Measurements from ENCODE around the gene APCDD1L. TPM values are rescaled to one million over a fixed set of nuclear protein-coding genes. Genes with fewer than 3 reads are reported as not detected.

APCDD1L gene
- polyA plus RNA-seq, 1 of the 3 experiments (the other 2 are of a cell fraction) = 0.99 TPM

DNA sequence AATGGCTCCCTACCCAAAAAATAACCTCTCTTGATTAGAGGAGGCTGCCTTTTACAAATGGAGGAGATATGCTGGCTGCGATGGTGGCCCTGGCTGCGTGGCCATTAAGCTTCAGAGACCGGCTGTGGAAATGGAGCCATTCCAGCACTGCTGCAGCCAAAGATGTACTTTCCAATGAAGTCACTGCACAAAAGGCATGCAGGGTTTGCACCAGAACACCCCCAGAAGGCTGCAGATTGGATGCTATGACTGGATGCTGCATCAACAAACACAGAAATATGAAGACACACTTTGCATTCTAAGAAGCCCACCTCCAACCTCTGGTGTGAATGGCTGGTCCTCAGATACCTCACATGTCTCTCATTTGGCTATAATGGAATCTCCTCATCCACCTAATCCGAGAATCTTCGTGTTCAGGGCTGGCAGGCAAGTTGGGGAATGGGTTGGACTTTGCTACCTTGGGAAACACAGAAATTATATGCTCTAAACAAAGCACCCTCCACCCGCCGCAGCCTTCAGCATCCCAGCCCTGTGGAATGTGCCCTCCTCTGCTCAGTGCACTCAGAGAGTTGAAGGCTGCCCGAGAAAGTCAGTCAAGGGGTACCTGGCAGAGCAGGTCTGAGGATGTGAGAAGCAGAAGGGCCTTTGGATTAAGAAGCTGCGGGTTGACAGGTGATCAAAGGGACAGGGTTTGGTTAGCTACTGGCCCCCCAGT, 35.3 kb downstream of the APCDD1L start:
- Histone ChIP-seq H3K27ac (ENCODE audit: low read depth in 2 of 2, low read length in 1 of 2) (no peak overlapping the region), H3K4me3 (ENCODE audit: low read depth in 2 of 2, low read length in 1 of 2) (no peak overlapping the region), H3K27me3 (ENCODE audit: insufficient read depth) (no peaks in the 10 kb centered on the region), H3K9ac (no peak overlapping the region), H3K9me3 (peaks cover 8% of the 10 kb centered on the region; the same call in 1 of the 2 replicates), H3K36me3 (replicated peaks in 1 of 2; ENCODE audit: control insufficient read depth in 1 of 2, insufficient read depth in 2 of 2, low read length in 1 of 2) (no peaks in the 10 kb centered on the region), H3K4me1 (ENCODE audit: control insufficient read depth in 1 of 2, insufficient read depth in 2 of 2, low read depth in 1 of 2, low read length in 1 of 2) (no peaks in the 10 kb centered on the region), H3K4me2 (no peak overlapping the region), H3K9me2 (no peaks in the 10 kb centered on the region), H4K20me1 (ENCODE audit: insufficient read depth) (no peaks in the 10 kb centered on the region), H2AFZ (ENCODE audit: low read depth) (no peak overlapping the region), H3K79me2 (ENCODE audit: insufficient read depth) (no peaks in the 10 kb centered on the region), H3F3A (replicated peaks; ENCODE audit: insufficient read depth) (no peaks in the 10 kb centered on the region)
- POLR2A ChIA-PET = no interaction called here
- 57% methylated on average over 9 of the region's 9 CpGs for WGBS (ENCODE audit: low lambda C conversion rate)
- CTCF ChIA-PET = interaction anchor here (1.0 to 1.1 kb wide), 2 partner anchors 31 to 32 kb away, joined by 3 to 6 read pairs; no protein-coding TSS in a partner anchor
- no peak for TF ChIP-seq RFX5 (IDR thresholded peaks at IDR 0.05; ENCODE audit: low read length)
- no peak for TF ChIP-seq GATA2 (CRISPR knock-in tag; IDR thresholded peaks at IDR 0.05)
- TF ChIP-seq, protein P1, sequence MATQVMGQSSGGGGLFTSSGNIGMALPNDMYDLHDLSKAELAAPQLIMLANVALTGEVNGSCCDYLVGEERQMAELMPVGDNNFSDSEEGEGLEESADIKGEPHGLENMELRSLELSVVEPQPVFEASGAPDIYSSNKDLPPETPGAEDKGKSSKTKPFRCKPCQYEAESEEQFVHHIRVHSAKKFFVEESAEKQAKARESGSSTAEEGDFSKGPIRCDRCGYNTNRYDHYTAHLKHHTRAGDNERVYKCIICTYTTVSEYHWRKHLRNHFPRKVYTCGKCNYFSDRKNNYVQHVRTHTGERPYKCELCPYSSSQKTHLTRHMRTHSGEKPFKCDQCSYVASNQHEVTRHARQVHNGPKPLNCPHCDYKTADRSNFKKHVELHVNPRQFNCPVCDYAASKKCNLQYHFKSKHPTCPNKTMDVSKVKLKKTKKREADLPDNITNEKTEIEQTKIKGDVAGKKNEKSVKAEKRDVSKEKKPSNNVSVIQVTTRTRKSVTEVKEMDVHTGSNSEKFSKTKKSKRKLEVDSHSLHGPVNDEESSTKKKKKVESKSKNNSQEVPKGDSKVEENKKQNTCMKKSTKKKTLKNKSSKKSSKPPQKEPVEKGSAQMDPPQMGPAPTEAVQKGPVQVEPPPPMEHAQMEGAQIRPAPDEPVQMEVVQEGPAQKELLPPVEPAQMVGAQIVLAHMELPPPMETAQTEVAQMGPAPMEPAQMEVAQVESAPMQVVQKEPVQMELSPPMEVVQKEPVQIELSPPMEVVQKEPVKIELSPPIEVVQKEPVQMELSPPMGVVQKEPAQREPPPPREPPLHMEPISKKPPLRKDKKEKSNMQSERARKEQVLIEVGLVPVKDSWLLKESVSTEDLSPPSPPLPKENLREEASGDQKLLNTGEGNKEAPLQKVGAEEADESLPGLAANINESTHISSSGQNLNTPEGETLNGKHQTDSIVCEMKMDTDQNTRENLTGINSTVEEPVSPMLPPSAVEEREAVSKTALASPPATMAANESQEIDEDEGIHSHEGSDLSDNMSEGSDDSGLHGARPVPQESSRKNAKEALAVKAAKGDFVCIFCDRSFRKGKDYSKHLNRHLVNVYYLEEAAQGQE (IDR thresholded peaks at IDR 0.05; ENCODE audit: low read depth, low read length) = no peak
- no peak for TF ChIP-seq SMC3 (IDR thresholded peaks at IDR 0.05; ENCODE audit: low read depth, low read length)
- TF ChIP-seq FOXM1 (IDR thresholded peaks at IDR 0.05; ENCODE audit: low read depth) = no peak
- TF ChIP-seq, protein P2, sequence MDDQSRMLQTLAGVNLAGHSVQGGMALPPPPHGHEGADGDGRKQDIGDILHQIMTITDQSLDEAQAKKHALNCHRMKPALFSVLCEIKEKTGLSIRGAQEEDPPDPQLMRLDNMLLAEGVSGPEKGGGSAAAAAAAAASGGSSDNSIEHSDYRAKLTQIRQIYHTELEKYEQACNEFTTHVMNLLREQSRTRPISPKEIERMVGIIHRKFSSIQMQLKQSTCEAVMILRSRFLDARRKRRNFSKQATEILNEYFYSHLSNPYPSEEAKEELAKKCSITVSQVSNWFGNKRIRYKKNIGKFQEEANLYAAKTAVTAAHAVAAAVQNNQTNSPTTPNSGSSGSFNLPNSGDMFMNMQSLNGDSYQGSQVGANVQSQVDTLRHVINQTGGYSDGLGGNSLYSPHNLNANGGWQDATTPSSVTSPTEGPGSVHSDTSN (IDR thresholded peaks at IDR 0.05) = no peak
- TF ChIP-seq, protein P3, sequence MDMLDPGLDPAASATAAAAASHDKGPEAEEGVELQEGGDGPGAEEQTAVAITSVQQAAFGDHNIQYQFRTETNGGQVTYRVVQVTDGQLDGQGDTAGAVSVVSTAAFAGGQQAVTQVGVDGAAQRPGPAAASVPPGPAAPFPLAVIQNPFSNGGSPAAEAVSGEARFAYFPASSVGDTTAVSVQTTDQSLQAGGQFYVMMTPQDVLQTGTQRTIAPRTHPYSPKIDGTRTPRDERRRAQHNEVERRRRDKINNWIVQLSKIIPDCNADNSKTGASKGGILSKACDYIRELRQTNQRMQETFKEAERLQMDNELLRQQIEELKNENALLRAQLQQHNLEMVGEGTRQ (IDR thresholded peaks at IDR 0.05; ENCODE audit: borderline replicate concordance, low read depth, low read length) = no peak
- DNase-seq = no peak

DNA sequence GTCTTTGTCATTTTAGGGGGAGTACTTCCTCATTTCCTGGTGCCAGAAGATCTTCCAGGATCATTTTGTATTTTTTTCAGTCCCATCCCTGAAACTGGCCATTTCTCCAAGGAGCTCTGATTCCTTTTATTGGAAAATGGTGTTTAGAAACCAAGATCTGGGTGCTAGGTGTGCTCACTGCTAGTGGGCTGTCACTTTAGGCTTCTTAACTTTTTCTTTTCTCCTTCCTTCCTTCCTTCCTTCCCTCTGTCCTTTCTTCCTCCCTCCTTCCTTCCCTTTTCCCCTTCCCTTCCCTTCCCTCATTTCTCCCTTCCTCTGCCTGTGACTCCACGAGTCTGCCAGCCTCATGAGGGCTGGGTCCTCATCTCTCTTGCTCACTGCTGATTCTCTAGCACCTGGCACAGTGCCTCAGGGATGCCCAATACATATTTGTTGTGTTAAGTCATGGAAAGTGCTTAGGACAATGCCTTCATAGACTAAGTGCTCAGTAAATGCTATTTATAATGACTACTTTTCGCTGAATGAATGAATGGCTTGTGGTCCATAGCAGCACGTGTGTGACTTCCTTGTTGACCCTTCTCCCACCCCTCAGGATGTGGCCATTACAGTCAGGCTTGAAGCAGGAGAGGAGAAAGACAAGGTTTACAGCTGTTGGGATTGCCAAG, 36.9 kb downstream of the APCDD1L start:
- no peaks in the 10 kb centered on the region for H3K9me2 ChIP-seq
- CTCF ChIA-PET = no interaction called here
- DNase-seq = no peak

More for the DNA sequence above, 36.9 kb downstream of the APCDD1L start:
- H3K4me2 ChIP-seq = no peak overlapping the region
- no peaks in the 10 kb centered on the region for H4K20me1 ChIP-seq (ENCODE audit: insufficient read depth)
- H3F3A ChIP-seq (replicated peaks; ENCODE audit: insufficient read depth) = no peaks in the 10 kb centered on the region
- H3K4me1 ChIP-seq (ENCODE audit: control insufficient read depth in 1 of 2, insufficient read depth in 2 of 2, low read depth in 1 of 2, low read length in 1 of 2) = peaks cover 0 to 4% of the 10 kb centered on the region in 2 experiments; a peak in 1 of 4 replicates
- no peak overlapping the region for H2AFZ ChIP-seq (ENCODE audit: low read depth)
- TF ChIP-seq, protein P2 (IDR thresholded peaks at IDR 0.05) = no peak
- no peak overlapping the region for H3K27ac ChIP-seq (ENCODE audit: low read depth in 2 of 2, low read length in 1 of 2)
- H3K4me3 ChIP-seq (ENCODE audit: low read depth in 2 of 2, low read length in 1 of 2) = no peak overlapping the region
- H3K79me2 ChIP-seq (ENCODE audit: insufficient read depth) = no peaks in the 10 kb centered on the region
- POLR2A ChIA-PET = no interaction called here
- no peaks in the 10 kb centered on the region for H3K36me3 ChIP-seq (replicated peaks in 1 of 2; ENCODE audit: control insufficient read depth in 1 of 2, insufficient read depth in 2 of 2, low read length in 1 of 2)
- peaks cover 6% of the 10 kb centered on the region; the same call in 1 of the 2 replicates for H3K9me3 ChIP-seq
- WGBS (ENCODE audit: low lambda C conversion rate) = 35% methylated on average over 3 of the region's 3 CpGs
- H3K27me3 ChIP-seq (ENCODE audit: insufficient read depth) = no peaks in the 10 kb centered on the region
- no peak overlapping the region for H3K9ac ChIP-seq
